H1 (cell line): Measurements from ENCODE around the gene TSC1. TPM values are rescaled to one million over a fixed set of nuclear protein-coding genes. Genes with fewer than 3 reads are reported as not detected.

Source experiments
- NRF1 ChIP-seq: IDR thresholded peaks from 2 replicates; pipeline ENCODE4 v1.6.1; 2011; ENCODE audit warnings: mild to moderate bottlenecking, low read depth, low read length, improper control_type of control experiment
- POLR2AphosphoS5 ChIP-seq: IDR thresholded peaks from 2 replicates; pipeline ENCODE4 v1.6.1; 2011; ENCODE audit warnings: low read depth, low read length
- polyA plus RNA-seq, 7 experiments: library from polyadenylated mRNA; depleted of rRNA in 3 of 7; stranded (reverse) in 5 of 7; unstranded in 2 of 7; fragments of >200 nt in 5 of 7; fragments of 200-250 nt in 2 of 7; gene quantifications; 1 replicate in 5 of 7; 2 replicates in 1 of 7; 4 replicates in 1 of 7; pipeline versions ENCODE4 v1.2.1 to v1.2.3, GENCODE V29; 2011 to 2013; ENCODE audit warnings: missing spikeins in 2 of 7, mixed read lengths in 2 of 7
- total RNA-seq: library from RNA; stranded (reverse); fragmentation: NEBNext Ultra II Directional; extraction: Animal tissue kit (Norgen Biotek cat#: 25700); gene quantifications from 2 replicates; pipeline ENCODE4 v1.2.1, GENCODE V29; 2021

The TSC1 gene
- total and polyA plus RNA-seq, 2 of the 8 experiments (the other 6 are each of a cell fraction or from before 2014, with no cell fraction given), result 37.2 to 46.0 TPM

DNA sequence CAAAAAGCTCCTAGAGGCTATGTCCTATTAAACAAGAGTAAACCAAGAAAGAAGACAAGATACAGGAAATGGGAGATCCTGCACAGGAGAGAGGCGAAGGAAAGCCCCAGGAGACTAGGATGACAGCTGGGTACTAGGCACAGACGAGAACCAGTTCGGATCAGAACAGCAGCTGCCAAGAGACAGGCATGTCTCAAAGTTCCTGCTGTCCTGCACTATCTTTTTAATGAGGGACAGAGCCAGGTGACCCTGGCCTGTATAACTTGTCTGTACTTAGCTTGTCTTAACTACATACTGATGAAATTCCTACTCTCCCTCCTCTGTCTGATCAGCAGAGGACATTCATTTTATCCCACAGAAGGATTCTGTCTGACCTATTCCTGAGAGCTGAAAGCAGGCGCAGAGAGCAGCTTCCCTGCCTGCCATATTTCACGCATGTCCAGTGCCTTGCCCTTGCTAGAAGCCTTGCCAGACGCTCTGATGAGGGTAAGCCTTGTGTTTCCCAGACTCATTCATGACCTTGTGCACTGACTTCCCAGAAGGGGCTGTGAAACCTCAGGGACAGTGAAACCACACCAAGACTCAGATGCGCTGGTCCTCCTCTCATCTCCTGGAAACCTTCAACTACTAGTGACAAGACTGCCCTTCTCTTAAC lies 24.7 kb downstream of the TSC1 start (continued):
- TF ChIP-seq NRF1 (no peak), POLR2AphosphoS5 (no peak)
- TF ChIP-seq, all 59 proteins: peak for 0
